ENCODE results near the gene TOP2B.

DNA sequence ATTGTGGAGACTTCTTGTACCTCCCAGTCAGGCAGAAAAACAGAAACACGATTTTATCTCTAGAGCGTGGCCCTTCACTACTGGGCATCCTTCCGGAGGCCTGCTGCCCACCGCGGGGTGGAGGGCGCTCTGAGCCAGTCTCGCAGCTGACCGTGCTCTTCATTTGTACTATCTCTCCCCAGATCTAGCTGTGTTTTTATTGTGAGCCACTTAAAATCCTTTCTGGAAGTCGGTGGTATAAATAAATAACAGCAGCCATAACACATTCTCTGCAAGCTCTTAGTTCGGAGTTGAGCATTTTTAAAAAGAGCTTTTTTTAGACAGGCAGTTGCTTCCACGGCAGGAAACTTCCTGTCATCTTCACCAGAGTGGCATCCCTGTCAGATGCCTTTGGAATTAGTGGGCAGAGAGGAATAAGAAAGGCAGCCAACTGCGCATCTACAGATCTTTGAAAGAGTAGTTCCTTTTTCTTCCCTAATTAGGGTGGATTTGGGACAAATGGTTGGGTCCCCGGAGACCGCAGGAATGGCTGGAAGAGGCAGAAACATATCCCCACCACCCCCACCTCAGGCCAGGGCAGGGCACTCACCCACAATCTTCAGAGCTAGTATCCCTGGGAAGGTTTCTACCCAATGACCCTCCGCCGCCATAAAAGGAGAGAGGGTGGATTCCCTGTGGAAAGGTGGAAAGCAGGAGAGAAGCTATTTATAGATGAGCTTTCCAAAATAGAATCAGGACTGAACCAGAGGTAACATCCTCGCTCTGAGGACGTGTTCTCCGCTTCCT is 91.1 kb downstream of the TOP2B start:
- TF ChIP-seq, protein P1, sequence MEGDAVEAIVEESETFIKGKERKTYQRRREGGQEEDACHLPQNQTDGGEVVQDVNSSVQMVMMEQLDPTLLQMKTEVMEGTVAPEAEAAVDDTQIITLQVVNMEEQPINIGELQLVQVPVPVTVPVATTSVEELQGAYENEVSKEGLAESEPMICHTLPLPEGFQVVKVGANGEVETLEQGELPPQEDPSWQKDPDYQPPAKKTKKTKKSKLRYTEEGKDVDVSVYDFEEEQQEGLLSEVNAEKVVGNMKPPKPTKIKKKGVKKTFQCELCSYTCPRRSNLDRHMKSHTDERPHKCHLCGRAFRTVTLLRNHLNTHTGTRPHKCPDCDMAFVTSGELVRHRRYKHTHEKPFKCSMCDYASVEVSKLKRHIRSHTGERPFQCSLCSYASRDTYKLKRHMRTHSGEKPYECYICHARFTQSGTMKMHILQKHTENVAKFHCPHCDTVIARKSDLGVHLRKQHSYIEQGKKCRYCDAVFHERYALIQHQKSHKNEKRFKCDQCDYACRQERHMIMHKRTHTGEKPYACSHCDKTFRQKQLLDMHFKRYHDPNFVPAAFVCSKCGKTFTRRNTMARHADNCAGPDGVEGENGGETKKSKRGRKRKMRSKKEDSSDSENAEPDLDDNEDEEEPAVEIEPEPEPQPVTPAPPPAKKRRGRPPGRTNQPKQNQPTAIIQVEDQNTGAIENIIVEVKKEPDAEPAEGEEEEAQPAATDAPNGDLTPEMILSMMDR (IDR thresholded peaks at IDR 0.05) = 0 out of 2 replicates have a peak, but pooled peaks have one; percentile 15
- TF ChIP-seq, protein P2, sequence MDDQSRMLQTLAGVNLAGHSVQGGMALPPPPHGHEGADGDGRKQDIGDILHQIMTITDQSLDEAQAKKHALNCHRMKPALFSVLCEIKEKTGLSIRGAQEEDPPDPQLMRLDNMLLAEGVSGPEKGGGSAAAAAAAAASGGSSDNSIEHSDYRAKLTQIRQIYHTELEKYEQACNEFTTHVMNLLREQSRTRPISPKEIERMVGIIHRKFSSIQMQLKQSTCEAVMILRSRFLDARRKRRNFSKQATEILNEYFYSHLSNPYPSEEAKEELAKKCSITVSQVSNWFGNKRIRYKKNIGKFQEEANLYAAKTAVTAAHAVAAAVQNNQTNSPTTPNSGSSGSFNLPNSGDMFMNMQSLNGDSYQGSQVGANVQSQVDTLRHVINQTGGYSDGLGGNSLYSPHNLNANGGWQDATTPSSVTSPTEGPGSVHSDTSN (IDR thresholded peaks at IDR 0.05) = peak; percentile 78
- TF ChIP-seq MEF2A (IDR thresholded peaks at IDR 0.05; ENCODE audit: borderline replicate concordance, low read depth) = peak; percentile 85
- peak; percentile 54 for TF ChIP-seq YY1 (IDR thresholded peaks at IDR 0.05; ENCODE audit: low read depth)

All from SK-N-SH (cell line).